Measurements from ENCODE around the gene ABCD1. TPM values are rescaled to one million over a fixed set of nuclear protein-coding genes. Genes with fewer than 3 reads are reported as not detected.
A peak's percentile ranks its signal among the peaks of the same experiment; 100 is the strongest.
"Not testable (repeated sequence)": the region's sequence is repeated elsewhere in the genome, so short reads cannot be mapped to it uniquely, and the experiment has no call there.

ABCD1 gene
- polyA plus RNA-seq, 2 of the 4 experiments (the other 2 are of a cell fraction), result 1.7 to 3.8 TPM

DNA sequence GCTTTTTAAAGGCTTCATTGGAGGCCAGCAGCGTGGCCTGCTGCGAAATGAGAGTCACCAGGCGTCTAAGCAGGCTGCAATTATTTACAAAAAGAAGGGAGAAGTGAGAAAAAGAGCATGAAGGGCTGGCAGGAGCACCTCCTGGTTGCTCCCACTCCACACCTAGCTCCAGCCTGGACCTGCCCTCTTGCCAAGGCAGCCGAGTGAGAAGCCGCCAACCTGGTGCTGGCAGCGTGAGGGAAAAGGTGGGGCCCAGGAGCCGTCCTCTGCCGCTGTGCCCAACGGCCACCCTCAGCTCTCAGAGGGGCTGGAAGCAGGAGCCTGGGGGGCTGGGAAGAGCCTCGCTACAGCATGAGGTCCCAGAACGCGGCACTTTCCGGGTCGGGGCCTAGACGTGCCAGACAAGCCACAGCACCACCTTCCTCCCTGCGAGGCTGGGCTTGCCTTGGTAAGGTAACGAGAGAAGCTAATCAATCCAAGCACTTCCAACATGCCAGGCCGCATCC is 20.6 kb upstream of the ABCD1 start (continued):
- TF ChIP-seq, protein P1, sequence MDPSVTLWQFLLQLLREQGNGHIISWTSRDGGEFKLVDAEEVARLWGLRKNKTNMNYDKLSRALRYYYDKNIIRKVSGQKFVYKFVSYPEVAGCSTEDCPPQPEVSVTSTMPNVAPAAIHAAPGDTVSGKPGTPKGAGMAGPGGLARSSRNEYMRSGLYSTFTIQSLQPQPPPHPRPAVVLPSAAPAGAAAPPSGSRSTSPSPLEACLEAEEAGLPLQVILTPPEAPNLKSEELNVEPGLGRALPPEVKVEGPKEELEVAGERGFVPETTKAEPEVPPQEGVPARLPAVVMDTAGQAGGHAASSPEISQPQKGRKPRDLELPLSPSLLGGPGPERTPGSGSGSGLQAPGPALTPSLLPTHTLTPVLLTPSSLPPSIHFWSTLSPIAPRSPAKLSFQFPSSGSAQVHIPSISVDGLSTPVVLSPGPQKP (IDR thresholded peaks at IDR 0.05; ENCODE audit: low read depth, low read length), result no peak
- TF ChIP-seq CHD2 (IDR thresholded peaks at IDR 0.05; ENCODE audit: low read length, partially characterized antibody), result no peak

DNA sequence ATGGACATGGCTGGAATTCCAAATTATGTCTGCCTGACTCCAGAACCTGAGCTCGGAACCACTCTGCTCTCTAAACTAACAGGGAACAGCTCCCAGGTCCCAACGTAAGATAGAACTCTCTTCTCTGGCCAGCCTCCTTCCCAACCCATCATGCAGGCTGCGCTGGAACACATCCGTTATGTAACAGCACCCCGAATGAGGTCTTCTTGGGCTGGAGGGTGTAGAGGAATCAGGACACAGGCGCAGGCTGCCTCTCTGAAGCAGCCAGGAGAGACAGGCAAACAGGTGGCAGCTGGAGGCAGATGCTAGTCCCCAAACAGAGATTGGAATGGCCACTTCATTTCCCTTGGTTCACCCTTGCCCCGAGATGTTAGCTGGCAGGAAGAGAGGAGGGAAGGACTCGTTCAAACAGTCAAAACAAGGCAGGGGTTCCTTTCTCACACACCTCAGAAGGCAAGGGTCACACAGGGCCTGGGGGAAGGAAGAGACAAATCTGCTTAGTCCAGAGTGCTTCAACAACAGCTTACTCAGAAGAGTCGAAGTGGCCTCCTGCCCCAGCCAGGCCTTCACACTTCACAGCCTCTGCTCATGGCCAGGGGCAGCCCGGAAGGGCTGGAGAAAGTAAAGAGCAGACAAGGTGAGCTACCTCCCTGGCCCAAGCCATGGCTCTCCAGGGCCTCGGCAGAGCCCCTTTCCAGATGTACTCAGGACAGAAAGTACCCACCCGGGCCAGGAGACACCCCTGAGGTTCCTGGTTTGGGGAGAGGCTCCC is 19.8 kb upstream of the ABCD1 start:
- FAIRE-seq; H3K4me3 ChIP-seq; H3K9me3 ChIP-seq; H3K4me2 ChIP-seq; POLR2A ChIA-PET; H3K27ac ChIP-seq; ATAC-seq; DNase-seq (ENCODE audit: low read depth in 1 of 2, low spot score in 1 of 2): not testable (repeated sequence)
- H3K4me1 ChIP-seq, result peaks cover 11% of the 10 kb centered on the region; the same call in 2 of the 3 replicates
- 95% methylated on average over 10 of the region's 12 CpGs for WGBS (ENCODE audit: missing lambda C conversion rate)
- CTCF ChIA-PET, result interaction anchor here (0.8 to 1.7 kb wide), 5 partner anchors 18 to 95 kb away, joined by 3 to 7 read pairs (median 5); partner anchors contain the start of gene SLC6A8

DNA sequence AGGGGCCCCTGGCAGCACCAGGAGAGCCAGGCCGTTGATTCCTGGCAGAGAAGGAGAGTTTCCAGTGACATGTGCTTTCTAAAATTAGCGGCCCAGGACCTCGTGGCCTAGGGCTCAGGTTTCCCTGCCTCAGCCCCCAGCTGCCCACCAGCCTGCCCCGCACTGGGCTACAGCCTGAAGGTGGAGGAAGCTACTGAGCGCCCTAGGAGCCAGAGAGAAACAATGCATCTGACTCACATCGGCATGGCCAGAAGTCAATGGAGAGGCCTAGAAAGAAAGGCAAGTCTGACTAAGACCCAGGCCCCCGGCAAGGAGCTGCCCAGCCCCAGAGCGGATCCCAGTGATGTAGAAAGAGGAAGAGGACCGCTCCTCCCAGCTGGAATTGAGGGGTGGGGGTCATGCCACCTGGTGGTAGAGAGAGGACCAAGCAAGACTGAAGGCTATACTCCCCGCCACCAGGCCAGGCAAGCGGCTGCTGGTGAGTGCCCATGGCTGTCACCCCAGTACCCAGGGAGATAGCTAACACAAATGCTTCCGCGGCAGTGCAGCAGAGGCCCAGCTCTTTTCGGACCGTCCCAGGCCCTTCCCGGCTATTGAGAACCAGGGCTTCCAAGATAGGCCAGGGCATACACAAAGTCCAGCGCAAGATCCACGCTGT is 19.1 kb upstream of the ABCD1 start:
- H3K4me3 ChIP-seq; POLR2A ChIA-PET; H3K27ac ChIP-seq; H3K4me2 ChIP-seq; FAIRE-seq; DNase-seq (ENCODE audit: low read depth in 1 of 2, low spot score in 1 of 2); H3K9me3 ChIP-seq: not testable (repeated sequence)
- 99% methylated on average over 14 of the region's 18 CpGs for WGBS (ENCODE audit: missing lambda C conversion rate)
- ATAC-seq, result peak in 1 of 2 experiments; percentile 39; a peak in 3 of 6 replicates
- H3K4me1 ChIP-seq, result peaks cover 11% of the 10 kb centered on the region; the same call in 2 of the 3 replicates
- CTCF ChIA-PET, result interaction anchor here (0.6 to 1.7 kb wide), 4 partner anchors 19 to 225 kb away, joined by 3 to 7 read pairs (median 4); partner anchors contain the start of gene SLC6A8

DNA sequence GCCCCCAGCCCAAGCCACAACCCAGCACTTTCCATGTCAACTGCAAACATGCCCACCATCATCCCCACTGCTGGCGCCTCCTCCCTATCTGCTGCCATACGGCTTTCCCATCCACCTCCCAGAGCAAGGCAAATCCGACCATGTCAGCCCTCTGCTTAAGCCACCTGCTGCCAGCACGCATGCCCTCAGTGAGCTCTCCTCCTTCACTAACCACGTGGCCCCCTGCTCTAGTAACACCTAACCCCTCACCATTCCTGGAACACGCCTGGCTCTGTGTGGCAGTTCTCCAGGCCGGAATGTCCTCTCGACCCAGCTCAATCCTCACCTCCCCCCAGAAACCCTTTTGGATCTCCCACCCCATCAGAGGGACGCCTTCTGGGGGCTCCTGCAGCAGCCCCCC is 17.9 kb upstream of the ABCD1 start:
- CTCF ChIA-PET, result interaction anchor here (0.6 to 4.7 kb wide), 4 partner anchors 97 to 152 kb away, joined by 3 to 21 read pairs (median 10); no protein-coding TSS in a partner anchor
- DNase-seq (ENCODE audit: low read depth in 1 of 2, low spot score in 1 of 2) (no peak), ATAC-seq (no peak), FAIRE-seq (no peak)
- Histone ChIP-seq H3K4me1 (peaks cover 11% of the 10 kb centered on the region; the same call in 2 of the 3 replicates), H3K4me3 (no peak overlapping the region), H3K4me2 (no peak overlapping the region), H3K27ac (no peak overlapping the region), H3K9me3 (no peaks in the 10 kb centered on the region)
- 84% methylated on average over 9 of the region's 9 CpGs for whole genome bisulfite sequencing (ENCODE audit: missing lambda C conversion rate)
- no peak for TF ChIP-seq SREBF2 (IDR thresholded peaks at IDR 0.05)
- no peak for TF ChIP-seq HDAC2 (IDR thresholded peaks at IDR 0.05)
- TF ChIP-seq, protein P2, sequence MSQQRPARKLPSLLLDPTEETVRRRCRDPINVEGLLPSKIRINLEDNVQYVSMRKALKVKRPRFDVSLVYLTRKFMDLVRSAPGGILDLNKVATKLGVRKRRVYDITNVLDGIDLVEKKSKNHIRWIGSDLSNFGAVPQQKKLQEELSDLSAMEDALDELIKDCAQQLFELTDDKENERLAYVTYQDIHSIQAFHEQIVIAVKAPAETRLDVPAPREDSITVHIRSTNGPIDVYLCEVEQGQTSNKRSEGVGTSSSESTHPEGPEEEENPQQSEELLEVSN (IDR thresholded peaks at IDR 0.05; ENCODE audit: borderline replicate concordance, low read depth), result no peak
- no peak for TF ChIP-seq FOXS1 (CRISPR knock-in tag; IDR thresholded peaks at IDR 0.05)
- TF ChIP-seq MAFK (IDR thresholded peaks at IDR 0.05; ENCODE audit: partially characterized antibody), result no peak
- no peak for TF ChIP-seq CHD2 (IDR thresholded peaks at IDR 0.05; ENCODE audit: low read length, partially characterized antibody)
- TF ChIP-seq FOSB (CRISPR knock-in tag; IDR thresholded peaks at IDR 0.05), result no peak
- no peak for TF ChIP-seq JUN (IDR thresholded peaks at IDR 0.05)
- TF ChIP-seq, protein P3, sequence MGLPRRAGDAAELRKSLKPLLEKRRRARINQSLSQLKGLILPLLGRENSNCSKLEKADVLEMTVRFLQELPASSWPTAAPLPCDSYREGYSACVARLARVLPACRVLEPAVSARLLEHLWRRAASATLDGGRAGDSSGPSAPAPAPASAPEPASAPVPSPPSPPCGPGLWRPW (IDR thresholded peaks at IDR 0.05), result no peak
- TF ChIP-seq GATA3 (IDR thresholded peaks at IDR 0.05; ENCODE audit: borderline replicate concordance), result no peak
- TF ChIP-seq SMC3 (IDR thresholded peaks at IDR 0.05), result no peak
- no peak for TF ChIP-seq PHF8 (IDR thresholded peaks at IDR 0.05; ENCODE audit: borderline replicate concordance, low read depth)
- no peak for TF ChIP-seq ESRRA (IDR thresholded peaks at IDR 0.05; ENCODE audit: borderline replicate concordance, low read length)
- TF ChIP-seq, protein P4, sequence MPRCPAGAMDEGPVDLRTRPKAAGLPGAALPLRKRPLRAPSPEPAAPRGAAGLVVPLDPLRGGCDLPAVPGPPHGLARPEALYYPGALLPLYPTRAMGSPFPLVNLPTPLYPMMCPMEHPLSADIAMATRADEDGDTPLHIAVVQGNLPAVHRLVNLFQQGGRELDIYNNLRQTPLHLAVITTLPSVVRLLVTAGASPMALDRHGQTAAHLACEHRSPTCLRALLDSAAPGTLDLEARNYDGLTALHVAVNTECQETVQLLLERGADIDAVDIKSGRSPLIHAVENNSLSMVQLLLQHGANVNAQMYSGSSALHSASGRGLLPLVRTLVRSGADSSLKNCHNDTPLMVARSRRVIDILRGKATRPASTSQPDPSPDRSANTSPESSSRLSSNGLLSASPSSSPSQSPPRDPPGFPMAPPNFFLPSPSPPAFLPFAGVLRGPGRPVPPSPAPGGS (IDR thresholded peaks at IDR 0.05), result no peak
- no peak for TF ChIP-seq CBX8 (IDR thresholded peaks at IDR 0.05)
- TF ChIP-seq EP300 (IDR thresholded peaks at IDR 0.05), result no peak
- TF ChIP-seq CEBPB (IDR thresholded peaks at IDR 0.05), result no peak
- no peak for TF ChIP-seq EHMT2 (IDR thresholded peaks at IDR 0.05; ENCODE audit: low read depth)
- POLR2A ChIA-PET, result no interaction called here

All from A549 (cell line).